ENCODE results near the gene ST6GALNAC5. TPM values are rescaled to one million over a fixed set of nuclear protein-coding genes. Genes with fewer than 3 reads are reported as not detected.

Gene ST6GALNAC5
- total and polyA plus RNA-seq, 10 of the 15 experiments (the other 5 are each of a cell fraction or from before 2014, with no cell fraction given): under 0.01 to 1.8 (median 0.07) TPM; not detected in 6

- TF ChIP-seq NKRF (conservative IDR thresholded peaks at IDR 0.05) (no peak), RBBP5 (conservative IDR thresholded peaks at IDR 0.05) (no peak), TAF1 (IDR thresholded peaks at IDR 0.05; ENCODE audit: borderline replicate concordance, low read depth, low read length) (no peak), ZBTB40 (IDR thresholded peaks at IDR 0.05; ENCODE audit: borderline replicate concordance) (no peak), FOS (IDR thresholded peaks at IDR 0.05; ENCODE audit: borderline replicate concordance, extremely low read depth, insufficient read length) (no peak), IKZF1 (conservative IDR thresholded peaks at IDR 0.05) (peak; percentile 58; the same call in 1 of the 2 replicates), ZSCAN29 (IDR thresholded peaks at IDR 0.05) (no peak), EP300 (IDR thresholded peaks at IDR 0.05; ENCODE audit: borderline replicate concordance in 1 of 2, control insufficient read depth in 1 of 2, low read depth in 2 of 2, low read length in 2 of 2) (no peak), TARDBP (IDR thresholded peaks at IDR 0.05; ENCODE audit: borderline replicate concordance) (no peak), E2F4 (IDR thresholded peaks at IDR 0.05; ENCODE audit: low read depth, low read length) (no peak), PKNOX1 (IDR thresholded peaks at IDR 0.05) (peak; percentile 95), CEBPZ (IDR thresholded peaks at IDR 0.05; ENCODE audit: low read depth, low read length) (no peak), ZNF24 (IDR thresholded peaks at IDR 0.05) (no peak), BRCA1 (IDR thresholded peaks at IDR 0.05; ENCODE audit: low read depth, low read length) (no peak), RFX5 (IDR thresholded peaks at IDR 0.05; ENCODE audit: low read depth, low read length) (no peak), KAT2A (conservative IDR thresholded peaks at IDR 0.05; ENCODE audit: control insufficient read depth, low read depth, low read length) (no peak)
Measured at GRCh38 chr1:76933847-76934815, 66.9 kb downstream of the ST6GALNAC5 start (continued).
